Muscle layer of colon (tissue), 2 donors: Measurements from ENCODE around the gene SMG6.
"Not testable (repeated sequence)": the region's sequence is repeated elsewhere in the genome, so short reads cannot be mapped to it uniquely, and the experiment has no call there.

Experiments used
- H3K27ac ChIP-seq: one replicate; pipeline ENCODE4 v1.7.0; 2013; ENCODE audit warnings: low read depth, mild to moderate bottlenecking, low read length, moderate library complexity
- H3K27me3 ChIP-seq, 2 donors: one replicate each; pipeline ENCODE4 v1.7.0; 2013; ENCODE audit warnings: low read length in 2 of 2, mild to moderate bottlenecking in 2 of 2; ENCODE audit not compliant: insufficient read depth in 2 of 2, control insufficient read depth in 1 of 2
- H3K36me3 ChIP-seq: one replicate; pipeline ENCODE4 v1.7.0; 2013; ENCODE audit warnings: mild to moderate bottlenecking, low read length; ENCODE audit not compliant: insufficient read depth
- H3K4me1 ChIP-seq: one replicate; pipeline ENCODE4 v1.7.0; 2013; ENCODE audit warnings: mild to moderate bottlenecking, low read length; ENCODE audit not compliant: insufficient read depth
- H3K4me3 ChIP-seq, 2 donors: one replicate each; pipeline ENCODE4 v1.7.0; 2013; ENCODE audit warnings: low read length in 2 of 2, low read depth in 1 of 2, mild to moderate bottlenecking in 1 of 2, moderate library complexity in 1 of 2
- H3K9ac ChIP-seq: one replicate; pipeline ENCODE4 v1.7.0; 2013; ENCODE audit warnings: low read length
- H3K9me3 ChIP-seq: one replicate; pipeline ENCODE4 v1.7.0; 2013; ENCODE audit warnings: mild to moderate bottlenecking, low read length
- donor health status: abdominal sarcoma.
- donor health status: Adenocarcinoma of cecum.

Gene SMG6

GRCh38 chr17:2144701-2145100 is 158.9 kb downstream of the SMG6 start:
- no peak overlapping the region for H3K27ac ChIP-seq
- no peak overlapping the region for H3K9ac ChIP-seq
- H3K27me3 ChIP-seq, result no peaks in the 10 kb centered on the region
- peaks cover 5% of the 10 kb centered on the region for H3K36me3 ChIP-seq
- H3K4me3 ChIP-seq, result no peak overlapping the region
- H3K9me3 ChIP-seq, result no peaks in the 10 kb centered on the region
- no peaks in the 10 kb centered on the region for H3K4me1 ChIP-seq

- H3K4me1 ChIP-seq, result peaks cover 9% of the 10 kb centered on the region
- no peak overlapping the region for H3K9ac ChIP-seq
- no peak overlapping the region for H3K4me3 ChIP-seq
- H3K36me3 ChIP-seq, result peaks cover 5% of the 10 kb centered on the region
- no peaks in the 10 kb centered on the region for H3K27me3 ChIP-seq
- H3K9me3 ChIP-seq, result no peaks in the 10 kb centered on the region
- no peak overlapping the region for H3K27ac ChIP-seq
These were observed 160.3 kb downstream of the SMG6 start for GRCh38 chr17:2143332-2143731.

GRCh38 chr17:2142682-2143081 is 160.9 kb downstream of the SMG6 start:
- H3K4me1 ChIP-seq, result peaks cover 15% of the 10 kb centered on the region
- not testable (repeated sequence) for H3K4me3 ChIP-seq, H3K9ac ChIP-seq, H3K27me3 ChIP-seq, H3K27ac ChIP-seq, H3K36me3 ChIP-seq, H3K9me3 ChIP-seq

- no peak overlapping the region for H3K27ac ChIP-seq
These were observed 162.9 kb downstream of the SMG6 start for GRCh38 chr17:2140683-2141082.

GRCh38 chr17:2138761-2139160 is 164.8 kb downstream of the SMG6 start:
- no peak overlapping the region for H3K9ac ChIP-seq
- peaks cover 18% of the 10 kb centered on the region for H3K4me1 ChIP-seq
- H3K4me3 ChIP-seq, result no peak overlapping the region
- no peaks in the 10 kb centered on the region for H3K27me3 ChIP-seq
- H3K9me3 ChIP-seq, result no peaks in the 10 kb centered on the region
- H3K36me3 ChIP-seq, result no peaks in the 10 kb centered on the region
- H3K27ac ChIP-seq, result no peak overlapping the region

More at GRCh38 chr17:2140683-2141082, 162.9 kb downstream of the SMG6 start:
- Histone ChIP-seq H3K36me3 (peaks cover 5% of the 10 kb centered on the region), H3K9me3 (no peaks in the 10 kb centered on the region), H3K4me3 (no peak overlapping the region), H3K4me1 (peaks cover 18% of the 10 kb centered on the region), H3K9ac (no peak overlapping the region), H3K27me3 (no peaks in the 10 kb centered on the region)

- Histone ChIP-seq H3K27me3 (no peaks in the 10 kb centered on the region), H3K4me3 (no peak overlapping the region), H3K9ac (no peak overlapping the region), H3K36me3 (no peaks in the 10 kb centered on the region), H3K4me1 (peaks cover 18% of the 10 kb centered on the region), H3K9me3 (no peaks in the 10 kb centered on the region), H3K27ac (no peak overlapping the region)
These were observed 165.3 kb downstream of the SMG6 start for GRCh38 chr17:2138318-2138717.

- Histone ChIP-seq H3K4me1 (peaks cover 18% of the 10 kb centered on the region), H3K27ac (no peak overlapping the region), H3K36me3 (no peaks in the 10 kb centered on the region), H3K27me3 (no peaks in the 10 kb centered on the region), H3K9me3 (no peaks in the 10 kb centered on the region), H3K4me3 (no peak overlapping the region), H3K9ac (no peak overlapping the region)
These were observed 166.1 kb downstream of the SMG6 start for GRCh38 chr17:2137342-2138098.

GRCh38 chr17:2136241-2136640 is 167.3 kb downstream of the SMG6 start:
- no peaks in the 10 kb centered on the region for H3K36me3 ChIP-seq
- no peak overlapping the region for H3K27ac ChIP-seq
- H3K9me3 ChIP-seq, result no peaks in the 10 kb centered on the region
- H3K27me3 ChIP-seq, result no peaks in the 10 kb centered on the region
- no peak overlapping the region for H3K4me3 ChIP-seq
- no peak overlapping the region for H3K9ac ChIP-seq
- peaks cover 18% of the 10 kb centered on the region for H3K4me1 ChIP-seq

GRCh38 chr17:2128011-2128410 is 175.6 kb downstream of the SMG6 start:
- no peaks in the 10 kb centered on the region for H3K27me3 ChIP-seq
- H3K9me3 ChIP-seq, result no peaks in the 10 kb centered on the region
- H3K4me3 ChIP-seq, result no peak overlapping the region
- H3K27ac ChIP-seq, result no peak overlapping the region
- no peaks in the 10 kb centered on the region for H3K36me3 ChIP-seq
- no peak overlapping the region for H3K9ac ChIP-seq
- H3K4me1 ChIP-seq, result peaks cover 19% of the 10 kb centered on the region

GRCh38 chr17:2125013-2125535 is 178.5 kb downstream of the SMG6 start:
- Histone ChIP-seq H3K9ac (no peak overlapping the region), H3K4me3 (no peak overlapping the region), H3K36me3 (peaks cover 5% of the 10 kb centered on the region), H3K27ac (no peak overlapping the region), H3K4me1 (peaks cover 26% of the 10 kb centered on the region), H3K9me3 (no peaks in the 10 kb centered on the region), H3K27me3 (no peaks in the 10 kb centered on the region)

- Histone ChIP-seq H3K27ac (no peak overlapping the region), H3K4me3 (no peak overlapping the region), H3K9me3 (no peaks in the 10 kb centered on the region), H3K27me3 (no peaks in the 10 kb centered on the region), H3K4me1 (peaks cover 26% of the 10 kb centered on the region), H3K36me3 (peaks cover 5% of the 10 kb centered on the region), H3K9ac (no peak overlapping the region)
These were observed 179.2 kb downstream of the SMG6 start for GRCh38 chr17:2124391-2124790.
